Measurements from ENCODE around the gene CDK4. TPM values are rescaled to one million over a fixed set of nuclear protein-coding genes. Genes with fewer than 3 reads are reported as not detected.

The CDK4 gene
- total and polyA plus RNA-seq, 4 donors: 28.1 to 69.1 (median 38.2) TPM

- Histone ChIP-seq H3K9me3 (ENCODE audit: control insufficient read depth in 4 of 4, low read length in 3 of 4) (no peaks in the 10 kb centered on the region), H3K36me3 (ENCODE audit: control insufficient read depth in 4 of 4, insufficient read depth in 3 of 4, low read depth in 1 of 4, low read length in 3 of 4) (peaks cover 8 to 19% (median 13%) of the 10 kb centered on the region in 4 donors), H3K27ac (ENCODE audit: low read depth in 1 of 2, low read length in 2 of 2) (no peak overlapping the region), H3K4me1 (ENCODE audit: control insufficient read depth in 4 of 4, insufficient read depth in 4 of 4, low read length in 3 of 4) (peaks cover 6 to 30% (median 21%) of the 10 kb centered on the region in 4 donors), H3K27me3 (ENCODE audit: control insufficient read depth in 4 of 4, insufficient read depth in 4 of 4, low read length in 3 of 4) (peaks cover 0 to 14% (median 6%) of the 10 kb centered on the region in 4 donors), H3K9ac (ENCODE audit: low read depth in 1 of 2, low read length in 2 of 2) (no peak overlapping the region), H3K4me3 (ENCODE audit: low read depth in 1 of 3, low read length in 3 of 3) (peak overlapping the region in 1 of 3 donors; percentile 42)
- TF ChIP-seq, protein P1, sequence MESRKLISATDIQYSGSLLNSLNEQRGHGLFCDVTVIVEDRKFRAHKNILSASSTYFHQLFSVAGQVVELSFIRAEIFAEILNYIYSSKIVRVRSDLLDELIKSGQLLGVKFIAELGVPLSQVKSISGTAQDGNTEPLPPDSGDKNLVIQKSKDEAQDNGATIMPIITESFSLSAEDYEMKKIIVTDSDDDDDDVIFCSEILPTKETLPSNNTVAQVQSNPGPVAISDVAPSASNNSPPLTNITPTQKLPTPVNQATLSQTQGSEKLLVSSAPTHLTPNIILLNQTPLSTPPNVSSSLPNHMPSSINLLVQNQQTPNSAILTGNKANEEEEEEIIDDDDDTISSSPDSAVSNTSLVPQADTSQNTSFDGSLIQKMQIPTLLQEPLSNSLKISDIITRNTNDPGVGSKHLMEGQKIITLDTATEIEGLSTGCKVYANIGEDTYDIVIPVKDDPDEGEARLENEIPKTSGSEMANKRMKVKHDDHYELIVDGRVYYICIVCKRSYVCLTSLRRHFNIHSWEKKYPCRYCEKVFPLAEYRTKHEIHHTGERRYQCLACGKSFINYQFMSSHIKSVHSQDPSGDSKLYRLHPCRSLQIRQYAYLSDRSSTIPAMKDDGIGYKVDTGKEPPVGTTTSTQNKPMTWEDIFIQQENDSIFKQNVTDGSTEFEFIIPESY (IDR thresholded peaks at IDR 0.05): no peak
- TF ChIP-seq CTCF (IDR thresholded peaks at IDR 0.05; ENCODE audit: low read depth, low read length, missing input control) (no peak), SP1 (IDR thresholded peaks at IDR 0.05) (no peak), FOXA2 (IDR thresholded peaks at IDR 0.05) (no peak), EGR1 (IDR thresholded peaks at IDR 0.05; ENCODE audit: low read depth in 2 of 2) (no peak), JUND (IDR thresholded peaks at IDR 0.05) (no peak), RXRA (IDR thresholded peaks at IDR 0.05) (no peak), REST (IDR thresholded peaks at IDR 0.05) (no peak), FOXA1 (IDR thresholded peaks at IDR 0.05) (no peak), RAD21 (IDR thresholded peaks at IDR 0.05) (no peak), TAF1 (conservative IDR thresholded peaks at IDR 0.05) (no peak), HNF4G (IDR thresholded peaks at IDR 0.05) (no peak), YY1 (IDR thresholded peaks at IDR 0.05) (no peak), NR2F2 (IDR thresholded peaks at IDR 0.05) (no peak), HNF4A (conservative IDR thresholded peaks at IDR 0.05) (no peak), GABPA (IDR thresholded peaks at IDR 0.05 in 1 of 2, conservative IDR thresholded peaks at IDR 0.05 in 1 of 2) (no peak), MAX (IDR thresholded peaks at IDR 0.05) (no peak)
- TF ChIP-seq, protein P2, sequence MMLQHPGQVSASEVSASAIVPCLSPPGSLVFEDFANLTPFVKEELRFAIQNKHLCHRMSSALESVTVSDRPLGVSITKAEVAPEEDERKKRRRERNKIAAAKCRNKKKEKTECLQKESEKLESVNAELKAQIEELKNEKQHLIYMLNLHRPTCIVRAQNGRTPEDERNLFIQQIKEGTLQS (IDR thresholded peaks at IDR 0.05): no peak
- 5% methylated on average over 40 of the region's 40 CpGs for WGBS
- DNase-seq (ENCODE audit: low spot score): no peak
Observed at GRCh38 chr12:57765698-57766463, 13.8 kb upstream of the CDK4 start.
